Myocyte (in vitro differentiated cells): ENCODE results near the gene ZNF45. TPM values are rescaled to one million over a fixed set of nuclear protein-coding genes. Genes with fewer than 3 reads are reported as not detected.
"Not testable (repeated sequence)": the region's sequence is repeated elsewhere in the genome, so short reads cannot be mapped to it uniquely, and the experiment has no call there.

Experiments
- DNase-seq: peaks from one replicate; pipeline ENCODE4 v3.0.0-alpha.2; 2012; ENCODE audit warnings: low read depth
- polyA plus RNA-seq: library from polyadenylated mRNA; unstranded; fragments of >200 nt; gene quantifications from one replicate; pipeline ENCODE4 v1.2.1, GENCODE V29; 2012; ENCODE audit warnings: missing spikeins
- total RNA-seq: library from RNA; depleted of rRNA; stranded (reverse); fragments of >200 nt; gene quantifications from 2 replicates; pipeline ENCODE4 v1.2.3, GENCODE V29; 2014

ZNF45 gene
- total RNA-seq: 13.0 and 13.2 TPM in 2 replicates
- 9.6 TPM for polyA plus RNA-seq

DNA sequence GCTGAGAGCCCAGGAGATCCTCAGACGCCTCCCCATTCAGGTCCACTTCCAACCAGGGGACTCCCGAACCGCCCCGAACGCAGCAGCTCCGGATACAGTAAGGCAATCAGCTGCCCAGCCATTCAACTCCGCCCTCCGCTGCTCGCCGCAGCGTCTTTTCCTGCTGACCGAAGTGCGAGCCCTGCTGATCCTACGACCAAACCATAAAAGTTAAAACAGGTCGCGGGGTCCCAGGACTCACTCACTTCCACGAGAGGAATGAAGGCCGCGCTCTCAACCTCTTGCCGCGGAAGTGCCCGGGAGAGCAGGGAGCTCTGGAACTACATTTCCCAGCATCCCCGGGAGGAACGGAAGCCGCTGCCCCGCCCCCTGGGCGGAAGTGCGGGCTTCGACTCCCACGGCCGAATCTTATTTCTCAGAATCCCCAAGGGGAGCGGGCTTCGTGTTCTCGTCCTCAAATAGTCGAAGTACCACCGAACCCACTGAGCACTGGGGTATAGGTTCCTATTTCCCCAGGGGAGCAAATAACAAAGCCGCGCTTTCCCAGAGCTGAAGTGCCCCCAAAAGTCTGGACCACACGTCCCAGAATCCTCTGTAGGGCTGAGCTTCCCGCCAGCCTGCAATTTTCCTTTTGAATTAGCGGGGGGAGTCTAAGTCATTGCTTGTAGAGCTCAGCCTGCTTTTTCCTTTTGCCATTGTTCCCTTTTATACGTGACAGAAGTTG is at the start of gene ZNF45:
Gene ZNF45 (minus strand): TSS at position 298 of the 724 bp plus-strand sequence. CDS start 13,097 bp downstream, outside the sequence.
- DNase-seq: peak; percentile 94

DNA sequence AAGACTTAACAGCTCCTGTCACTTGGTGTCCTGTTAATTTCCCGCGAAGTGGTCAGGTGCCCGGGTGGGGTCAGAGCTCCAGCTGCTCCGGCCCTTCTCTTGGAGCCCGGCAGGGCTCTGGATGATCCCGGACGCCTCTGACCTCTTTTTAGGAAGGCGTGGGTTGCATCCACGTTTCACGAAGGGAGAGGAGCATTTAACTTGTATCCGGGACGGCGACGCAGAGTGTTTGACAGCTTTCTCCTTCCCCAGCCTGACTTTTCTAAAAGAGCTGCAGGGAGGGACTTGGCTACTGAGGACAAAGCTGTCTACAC is 49.6 kb upstream of the ZNF45 start:
- no peak for DNase-seq

DNA sequence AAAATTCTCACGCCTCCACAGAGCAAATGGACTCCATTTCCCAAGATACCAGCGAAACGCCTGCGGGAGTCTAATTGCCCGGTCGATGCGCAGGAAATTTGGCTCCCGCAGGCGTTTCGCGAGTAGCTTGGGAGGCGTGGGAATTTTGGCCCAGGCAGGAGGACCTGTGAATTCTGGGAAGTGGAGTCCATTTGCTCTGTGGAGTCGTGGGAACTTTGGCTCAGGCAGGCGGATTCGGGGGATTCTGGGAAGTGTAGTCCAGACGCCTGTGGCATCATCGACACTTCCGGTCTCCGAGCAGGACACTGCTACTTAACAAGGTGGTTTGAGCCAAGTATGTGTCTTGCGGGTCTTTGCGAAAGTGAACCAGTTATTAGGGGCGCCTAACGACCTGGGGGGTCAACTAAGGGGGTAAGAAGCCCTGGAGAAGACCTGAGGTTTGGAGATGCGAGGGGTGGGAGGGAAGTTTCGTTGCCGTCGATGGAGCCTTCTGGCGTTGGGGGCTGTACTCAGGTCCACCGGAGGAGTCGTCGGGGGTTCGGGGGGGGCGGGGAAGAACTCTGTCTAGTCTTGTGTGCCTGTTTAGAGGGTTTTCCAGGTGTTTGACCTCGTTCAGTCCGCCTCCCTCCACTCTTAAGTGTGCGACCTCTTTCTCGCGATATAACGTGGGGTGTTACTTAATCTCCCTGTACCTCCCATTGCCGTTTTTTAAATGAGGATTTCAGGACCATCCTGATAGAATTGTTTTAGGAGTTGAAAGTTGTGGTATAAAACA is 49.0 kb upstream of the ZNF45 start, which contains the start of gene ZNF155:
Gene ZNF155 (plus strand): TSS at position 277 of the 775 bp plus-strand sequence. CDS start 4,356 bp downstream, outside the sequence.
- peak; percentile 99 for DNase-seq

- DNase-seq: no peak
These were observed 48.4 kb upstream of the ZNF45 start for GRCh38 chr19:43983544-43983911.

DNA sequence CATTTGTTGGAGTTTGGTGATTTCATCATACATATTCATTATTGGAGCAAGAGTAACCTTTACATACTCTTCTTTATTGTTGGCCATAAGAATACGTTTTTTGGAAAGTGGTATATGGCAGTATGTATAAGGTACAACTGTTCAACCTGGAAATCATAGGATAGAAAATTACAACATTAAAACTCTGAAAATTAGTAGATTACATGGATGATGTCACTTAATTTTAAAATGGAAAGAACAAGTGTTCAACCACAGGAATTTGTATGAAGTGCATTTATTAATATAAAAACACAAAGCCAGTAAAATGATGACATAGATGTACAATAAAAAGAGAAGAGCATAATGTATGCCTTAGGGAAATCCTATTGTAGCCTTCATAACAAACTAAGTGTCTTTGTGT is 41.6 kb upstream of the ZNF45 start:
- no peak for DNase-seq

DNA sequence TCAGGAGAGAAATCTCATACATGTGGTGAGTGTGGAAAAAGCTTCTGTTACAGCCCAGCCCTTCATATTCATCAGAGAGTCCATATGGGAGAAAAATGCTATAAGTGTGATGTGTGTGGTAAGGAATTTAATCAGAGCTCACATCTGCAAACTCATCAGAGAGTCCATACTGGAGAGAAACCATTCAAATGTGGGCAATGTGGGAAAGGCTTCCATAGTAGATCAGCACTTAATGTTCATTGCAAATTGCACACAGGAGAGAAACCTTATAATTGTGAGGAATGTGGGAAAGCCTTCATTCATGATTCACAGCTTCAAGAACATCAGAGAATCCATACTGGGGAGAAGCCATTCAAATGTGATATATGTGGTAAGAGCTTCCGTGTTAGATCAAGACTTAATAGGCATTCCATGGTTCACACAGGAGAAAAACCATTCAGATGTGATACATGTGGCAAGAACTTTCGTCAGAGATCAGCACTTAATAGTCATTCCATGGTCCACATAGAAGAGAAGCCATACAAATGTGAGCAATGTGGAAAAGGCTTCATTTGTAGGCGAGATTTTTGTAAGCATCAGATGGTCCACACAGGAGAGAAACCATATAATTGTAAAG is 31.1 kb upstream of the ZNF45 start:
- peak; percentile 1 for DNase-seq

DNA sequence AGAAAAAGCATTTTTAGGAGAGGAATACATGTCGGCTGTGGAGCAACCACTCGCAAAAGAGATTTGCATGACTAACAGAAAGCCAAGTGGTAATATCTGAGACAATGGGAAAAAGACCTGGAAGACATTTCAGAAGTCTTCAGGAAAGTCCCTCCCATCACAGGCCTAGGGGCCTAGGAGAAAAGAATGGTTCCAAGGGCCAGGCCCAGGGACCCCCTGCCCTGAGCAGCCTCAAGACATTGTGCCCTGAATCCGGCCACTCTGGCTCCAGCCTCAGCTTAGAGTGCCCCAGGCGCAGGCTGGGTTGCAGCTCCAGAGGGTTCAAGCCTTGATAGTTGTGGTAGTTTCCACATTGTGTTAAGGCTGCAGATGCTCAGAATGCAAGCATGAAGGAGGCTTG is 25.3 kb upstream of the ZNF45 start:
- no peak for DNase-seq

DNA sequence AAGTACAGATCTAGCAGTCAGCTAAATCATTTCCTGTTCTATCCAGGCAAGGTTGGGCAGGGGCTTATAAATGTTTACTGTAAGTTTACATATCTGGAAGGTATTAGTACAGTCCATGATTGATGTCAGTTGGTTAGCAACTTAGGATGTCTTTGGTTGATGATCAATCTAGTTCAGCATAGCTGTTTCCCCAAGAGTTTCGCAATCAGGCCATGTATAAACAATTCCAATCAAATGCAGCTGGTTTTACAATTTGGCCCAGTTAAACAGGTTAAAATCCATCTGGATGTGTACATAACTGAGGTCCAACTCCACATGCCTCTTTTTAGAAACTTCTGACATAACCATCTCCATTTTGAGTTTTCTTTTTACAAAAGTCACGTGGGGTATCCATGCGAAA is 22.8 kb upstream of the ZNF45 start:
- no peak for DNase-seq

GRCh38 chr19:43956827-43957226 is 21.7 kb upstream of the ZNF45 start:
- DNase-seq: no peak

GRCh38 chr19:43950834-43951645 is 16.0 kb upstream of the ZNF45 start, which contains the start of gene ZNF221:
Gene ZNF221 (plus strand): TSS chr19:43951228. CDS start chr19:43962727, 11,499 bp downstream.
- DNase-seq: peak; percentile 99

DNA sequence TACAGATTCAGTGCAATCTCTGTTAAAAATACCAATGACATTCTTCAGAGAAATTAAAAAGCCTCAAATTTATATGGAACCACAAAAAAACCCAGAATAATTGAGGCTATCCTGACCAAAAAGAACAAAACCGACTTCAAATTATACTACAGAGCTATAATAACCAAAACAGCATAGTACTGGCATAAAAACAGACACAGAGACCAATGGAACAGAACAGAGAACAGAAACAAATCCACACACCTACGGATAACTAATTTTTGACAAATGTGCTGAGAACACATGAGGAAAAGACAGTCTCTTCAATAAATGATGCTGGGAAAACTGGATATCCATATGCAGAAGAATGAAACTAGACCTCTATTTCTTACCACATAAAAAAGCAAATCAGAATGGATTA is 14.7 kb upstream of the ZNF45 start:
- DNase-seq: not testable (repeated sequence)

DNA sequence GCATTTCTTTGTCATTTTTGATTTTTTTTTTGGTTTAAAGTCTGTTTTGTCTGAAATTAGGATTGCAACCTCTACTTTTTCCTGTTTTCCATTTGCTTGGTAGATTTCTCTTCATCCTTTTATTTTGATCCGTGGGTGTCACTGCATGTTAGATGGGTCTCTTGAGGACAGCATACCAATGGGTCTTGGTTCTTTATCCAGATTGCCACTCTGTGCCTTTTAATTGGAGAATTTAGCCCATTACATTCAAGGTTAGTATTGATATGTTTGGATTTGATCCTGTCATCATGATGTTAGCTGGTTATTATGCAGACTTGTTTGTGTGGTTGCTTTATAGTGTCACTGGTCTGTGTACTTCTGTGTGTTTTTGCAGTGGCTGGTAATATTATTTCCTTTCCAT is 12.3 kb upstream of the ZNF45 start:
- not testable (repeated sequence) for DNase-seq

DNA sequence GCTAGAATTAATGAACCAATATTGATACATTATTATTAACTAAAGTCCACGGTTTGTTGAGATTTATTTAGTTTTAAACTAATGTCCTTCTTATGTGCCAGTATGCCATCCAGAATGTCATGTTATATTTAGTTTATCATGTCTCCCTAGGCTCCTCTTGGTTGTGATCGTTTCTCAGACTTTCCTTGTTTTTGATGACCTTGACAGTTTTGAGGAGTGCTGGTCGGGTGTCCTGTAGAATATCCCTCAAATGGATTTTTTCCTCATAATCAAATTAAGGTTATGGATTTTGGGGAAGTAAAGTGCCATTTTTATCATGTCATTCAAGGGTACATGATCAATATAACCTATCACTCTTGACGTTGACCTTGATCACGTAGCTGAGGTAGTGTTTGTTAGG is 6.1 kb upstream of the ZNF45 start:
- DNase-seq: no peak

GRCh38 chr19:43940719-43941118 is 5.6 kb upstream of the ZNF45 start:
- no peak for DNase-seq

- no peak for DNase-seq
These were observed 4.6 kb upstream of the ZNF45 start for GRCh38 chr19:43939557-43940260.

- no peak for DNase-seq
These were observed 1.1 kb upstream of the ZNF45 start for GRCh38 chr19:43936188-43936587.

GRCh38 chr19:43934055-43934984 is 762 bp downstream of the ZNF45 start:
- DNase-seq: peak; percentile 35

DNA sequence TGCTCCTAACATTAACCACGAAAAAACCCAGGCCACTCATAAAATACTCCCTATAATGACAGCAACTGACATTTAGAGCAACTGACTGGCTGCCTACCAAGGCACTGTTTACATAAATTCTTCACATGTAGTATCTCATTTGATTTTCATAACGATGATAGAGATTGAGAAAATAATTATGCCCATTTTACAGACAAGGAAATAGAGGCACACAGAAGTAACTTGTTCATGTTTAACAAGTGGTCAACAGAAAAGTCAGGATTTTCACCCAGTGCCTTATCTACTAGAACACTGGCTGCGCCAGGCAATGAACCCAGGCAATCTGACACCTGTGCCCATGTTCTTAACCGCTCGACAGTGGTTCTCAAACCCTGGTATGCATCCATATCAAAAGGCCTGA is 6.3 kb downstream of the ZNF45 start:
- no peak for DNase-seq

DNA sequence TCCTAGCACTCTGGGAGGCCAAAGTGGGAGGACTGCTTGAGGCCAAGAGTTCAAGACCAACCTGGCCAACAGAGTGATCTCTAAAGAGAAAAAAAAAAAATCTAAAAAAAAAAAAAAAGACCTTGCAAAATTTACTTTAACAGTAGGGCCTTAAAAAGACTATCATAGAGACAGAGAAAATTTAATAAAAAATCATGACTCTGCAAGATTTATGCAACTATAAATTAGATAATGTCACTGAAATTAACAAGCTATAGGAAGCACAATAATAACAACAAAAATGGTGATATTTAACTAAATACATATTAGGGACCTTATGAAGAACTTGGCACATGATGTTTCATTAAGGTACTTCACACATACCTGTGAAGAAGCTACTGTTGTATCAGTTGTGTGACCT is 11.2 kb downstream of the ZNF45 start:
- no peak for DNase-seq

GRCh38 chr19:43914051-43914450 is 21.0 kb downstream of the ZNF45 start:
- DNase-seq: no peak
